Measurements from ENCODE around the gene KLHL26. TPM values are rescaled to one million over a fixed set of nuclear protein-coding genes. Genes with fewer than 3 reads are reported as not detected.

KLHL26 gene
- total RNA-seq, 1 experiment from 2014 or later: 17.1 TPM

- CTCF ChIA-PET: no interaction called here
These were observed 14.9 kb downstream of the KLHL26 start for GRCh38 chr19:18651733-18652132.

More at GRCh38 chr19:18651733-18652132, 14.9 kb downstream of the KLHL26 start:
- POLR2A ChIA-PET: no interaction called here
- Histone ChIP-seq H3K27me3 (ENCODE audit: insufficient read depth, low read length) (no peaks in the 10 kb centered on the region), H3K79me2 (ENCODE audit: insufficient read depth, low read length) (peaks cover 4% of the 10 kb centered on the region; the same call in 1 of the 2 replicates), H3K4me2 (ENCODE audit: low read length) (no peak overlapping the region), H3K4me3 (replicated peaks in 1 of 2; ENCODE audit: low read depth in 1 of 2, low read length in 2 of 2) (no peak overlapping the region), H3K4me1 (ENCODE audit: control insufficient read depth in 1 of 2, insufficient read depth in 2 of 2, low read length in 2 of 2) (no peaks in the 10 kb centered on the region), H3K36me3 (ENCODE audit: control insufficient read depth in 1 of 2, insufficient read depth in 2 of 2, low read length in 2 of 2) (no peaks in the 10 kb centered on the region), H3K27ac (ENCODE audit: low read depth, low read length) (no peak overlapping the region), H3K9ac (ENCODE audit: low read length) (no peak overlapping the region), H2AFZ (ENCODE audit: low read depth, low read length, poor library complexity, severe bottlenecking) (no peak overlapping the region), H3K9me3 (ENCODE audit: control insufficient read depth in 1 of 2, insufficient read depth in 1 of 2, low read depth in 1 of 2, low read length in 2 of 2) (no peaks in the 10 kb centered on the region), H4K20me1 (ENCODE audit: insufficient read depth) (no peaks in the 10 kb centered on the region), H3K9me2 (ENCODE audit: insufficient read depth) (no peaks in the 10 kb centered on the region)
- RAD21 ChIA-PET (ENCODE audit: low non-redundant PET in 1 of 2, low total read pairs in 2 of 2, uncharacterized antibody in 2 of 2, unreplicated experiment in 2 of 2): no interaction called here
- intact Hi-C loops (cut with micrococcal nuclease): no loop called here
- DNase-seq (ENCODE audit: low read depth, low spot score) (no peak), ATAC-seq (no peak)
- no TSS peak for BruUV-seq (replicated peaks)
- TF ChIP-seq FOSL1 (IDR thresholded peaks at IDR 0.05; ENCODE audit: low read depth) (no peak), ZNF274 (IDR thresholded peaks at IDR 0.05; ENCODE audit: low read depth, low read length) (no peak), POLR2A (IDR thresholded peaks at IDR 0.05; ENCODE audit: borderline replicate concordance, extremely low read depth, insufficient read depth, insufficient read length) (no peak), ELF1 (IDR thresholded peaks at IDR 0.05; ENCODE audit: borderline replicate concordance, low read depth) (no peak), CTCF (IDR thresholded peaks at IDR 0.05 in 2 of 3, conservative IDR thresholded peaks at IDR 0.05 in 1 of 3; ENCODE audit: borderline replicate concordance in 1 of 3, insufficient read depth in 1 of 3, low read depth in 2 of 3, low read length in 2 of 3) (no peak), JUND (IDR thresholded peaks at IDR 0.05) (no peak), MAX (IDR thresholded peaks at IDR 0.05) (no peak), REST (IDR thresholded peaks at IDR 0.05; ENCODE audit: low read depth) (no peak)

All from HCT116 (cell line).